HCT116 (cell line): Measurements from ENCODE around the gene S100A7A. TPM values are rescaled to one million over a fixed set of nuclear protein-coding genes. Genes with fewer than 3 reads are reported as not detected.
A peak's percentile ranks its signal among the peaks of the same experiment; 100 is the strongest.

Source experiments
- ATAC-seq: fragments of 200-7000 bp; cut with Tn5 transposase; 2 replicates; pipeline ENCODE4 v1.9.1; 2020; ENCODE audit warnings: mild to moderate bottlenecking, moderate library complexity
- BruUV-seq: library from RNA; stranded (reverse); fragments of 400-500 nt; replicated peaks from 2 replicates; lab custom pipeline; 2021; lab: Mats Ljungman, UMichigan
- CTCF ChIA-PET: fragments of 300-600 bp; sonication (Branson Sonifier 250); formaldehyde crosslinking; loops from one replicate; lab custom pipeline; 2021; ENCODE audit warnings: antibody characterized with exemption; lab: Charles Lee
- POLR2A ChIA-PET: fragments of 300-600, 350-600 bp; sonication (Branson Sonifier 250); formaldehyde crosslinking; loops from one replicate; lab custom pipeline; 2021; ENCODE audit warnings: antibody characterized with exemption; lab: Charles Lee
- RAD21 ChIA-PET, 2 experiments: fragments of 300-600 bp; sonication (Branson Sonifier 250); formaldehyde crosslinking; loops; one replicate each; lab custom pipeline; 2023; ENCODE audit warnings: low total read pairs in 2 of 2; ENCODE audit not compliant: uncharacterized antibody in 2 of 2, unreplicated experiment in 2 of 2, low non-redundant PET in 1 of 2; lab: Charles Lee
- DNase-seq: peaks from one replicate; pipeline ENCODE4 v3.0.0-alpha.2; 2010; ENCODE audit warnings: low read depth, low spot score
- H2AFZ ChIP-seq: fragments of 200-600 bp; shearing (Covaris generic), sonication (generic); 2 replicates; pipeline ENCODE4 v1.6.1; 2017; ENCODE audit warnings: low read depth, mixed run types, mixed read lengths, antibody characterized with exemption, low read length; ENCODE audit not compliant: poor library complexity, severe bottlenecking
- H3K27ac ChIP-seq: 2 replicates; pipeline ENCODE4 v1.5.1; 2012; ENCODE audit warnings: low read depth, low read length
- H3K27me3 ChIP-seq: fragments of 200-600 bp; sonication (generic); 2 replicates; pipeline ENCODE4 v1.6.1; 2016; ENCODE audit warnings: mixed run types, low read length, mixed read lengths; ENCODE audit not compliant: insufficient read depth
- H3K36me3 ChIP-seq, 2 experiments: fragments of 200-500 bp in 1 of 2; fragments of 200-600 bp in 1 of 2; sonication (Bioruptor generic) in 1 of 2; sonication (generic) in 1 of 2; 2 replicates each; pipeline versions ENCODE4 v1.5.1 to v1.6.1; 2014 to 2016; ENCODE audit warnings: low read length in 2 of 2, inconsistent platforms in 1 of 2, mixed read lengths in 1 of 2, mixed run types in 1 of 2; ENCODE audit not compliant: insufficient read depth in 2 of 2, control insufficient read depth in 1 of 2
- H3K4me1 ChIP-seq, 2 experiments: fragments of 200-600 bp in 1 of 2; sonication (generic) in 1 of 2; 2 replicates each; pipeline versions ENCODE4 v1.5.1 to v1.6.1; 2012 to 2017; ENCODE audit warnings: low read length in 2 of 2, inconsistent platforms in 1 of 2, mild to moderate bottlenecking in 1 of 2, mixed read lengths in 1 of 2, mixed run types in 1 of 2, moderate library complexity in 1 of 2; ENCODE audit not compliant: insufficient read depth in 2 of 2, control insufficient read depth in 1 of 2
- H3K4me2 ChIP-seq: fragments of 200-600 bp; sonication (generic); 2 replicates; pipeline ENCODE4 v1.6.1; 2017; ENCODE audit warnings: mixed run types, low read length, mixed read lengths
- H3K4me3 ChIP-seq, 2 experiments: fragments of 200-600 bp in 1 of 2; sonication (generic) in 1 of 2; replicated peaks in 1 of 2; 2 replicates each; pipeline ENCODE4 v1.5.1; 2011 to 2016; ENCODE audit warnings: low read length in 2 of 2, control low read depth in 1 of 2, low read depth in 1 of 2, mild to moderate bottlenecking in 1 of 2, mixed read lengths in 1 of 2, mixed run types in 1 of 2
- H3K79me2 ChIP-seq: fragments of 200-600 bp; sonication (generic); 2 replicates; pipeline ENCODE4 v1.6.1; 2017; ENCODE audit warnings: mild to moderate bottlenecking, mixed run types, low read length, moderate library complexity, mixed read lengths; ENCODE audit not compliant: insufficient read depth
- H3K9ac ChIP-seq: fragments of 200-600 bp; sonication (generic); 2 replicates; pipeline ENCODE4 v1.6.1; 2016; ENCODE audit warnings: low read length, mixed read lengths
- H3K9me2 ChIP-seq: fragments of 200-600 bp; sonication (generic), shearing (Covaris generic); 2 replicates; pipeline ENCODE4 v1.6.1; 2017; ENCODE audit warnings: mixed run types, mild to moderate bottlenecking, moderate library complexity; ENCODE audit not compliant: insufficient read depth
- H3K9me3 ChIP-seq, 2 experiments: fragments of 200-500 bp in 1 of 2; fragments of 200-600 bp in 1 of 2; sonication (Bioruptor generic) in 1 of 2; sonication (generic) in 1 of 2; 2 replicates each; pipeline ENCODE4 v1.6.1; 2014 to 2017; ENCODE audit warnings: low read length in 2 of 2, mixed read lengths in 2 of 2, inconsistent platforms in 1 of 2, low read depth in 1 of 2, mild to moderate bottlenecking in 1 of 2, mixed run types in 1 of 2, moderate library complexity in 1 of 2; ENCODE audit not compliant: control insufficient read depth in 1 of 2, insufficient read depth in 1 of 2
- H4K20me1 ChIP-seq: fragments of 200-600 bp; sonication (generic), shearing (Covaris generic); 2 replicates; pipeline ENCODE4 v1.6.1; 2017; ENCODE audit warnings: mixed run types, mild to moderate bottlenecking, moderate library complexity; ENCODE audit not compliant: insufficient read depth
- CTCF ChIP-seq, 3 experiments: fragments of 200-600 bp in 1 of 3; sonication (generic) in 1 of 3; IDR thresholded peaks in 2 of 3; conservative IDR thresholded peaks in 1 of 3; 2 replicates each; pipeline ENCODE4 v1.5.1; 2012 to 2017; ENCODE audit warnings: low read depth in 2 of 3, low read length in 2 of 3, antibody characterized with exemption in 1 of 3, borderline replicate concordance in 1 of 3, control low read depth in 1 of 3, mild to moderate bottlenecking in 1 of 3, mixed read lengths in 1 of 3, mixed run types in 1 of 3, moderate library complexity in 1 of 3; ENCODE audit not compliant: insufficient read depth in 1 of 3
- ELF1 ChIP-seq: IDR thresholded peaks from 2 replicates; pipeline ENCODE4 v1.6.1; 2012; ENCODE audit warnings: low read depth, borderline replicate concordance
- JUND ChIP-seq: IDR thresholded peaks from 2 replicates; pipeline ENCODE4 v1.6.1; 2012
- RAD21 ChIP-seq: IDR thresholded peaks from 2 replicates; pipeline ENCODE4 v1.6.1; 2012; ENCODE audit warnings: low read depth, mild to moderate bottlenecking
- intact Hi-C: fragments of 100-400 bp; cut with micrococcal nuclease; formaldehyde crosslinking; loops from 2 replicates; pipeline ENCODE4 v1.10.0; 2022
- total RNA-seq: library from RNA; stranded (reverse); gene quantifications from one replicate; pipeline ENCODE4 v1.2.1, GENCODE V29; 2021; ENCODE audit not compliant: unreplicated experiment

Gene S100A7A
- total RNA-seq, 1 experiment from 2014 or later: not detected

GRCh38 chr1:153399401-153400055 is 16.8 kb upstream of the S100A7A start:
- Histone ChIP-seq H4K20me1 (no peaks in the 10 kb centered on the region), H3K9me3 (no peaks in the 10 kb centered on the region), H3K4me2 (no peak overlapping the region)
- no peak for DNase-seq
- CTCF ChIA-PET: interaction anchor here (1.2 kb wide), 2 partner anchors 47 to 96 kb away, joined by 4 to 5 read pairs; no protein-coding TSS in a partner anchor
- TF ChIP-seq JUND: no peak
- TF ChIP-seq, all 23 proteins: peak for 0
- Histone ChIP-seq H3K9me2 (no peaks in the 10 kb centered on the region), H3K9ac (no peak overlapping the region), H3K4me1 (no peaks in the 10 kb centered on the region), H2AFZ (no peak overlapping the region), H3K27ac (no peak overlapping the region), H3K79me2 (no peaks in the 10 kb centered on the region), H3K4me3 (no peak overlapping the region), H3K36me3 (no peaks in the 10 kb centered on the region), H3K27me3 (peaks cover 69% of the 10 kb centered on the region)
- no TSS peak for BruUV-seq
- ATAC-seq: no peak
- intact Hi-C loops: loop anchor here (5.0 kb wide), 1 partner anchor 98 kb away; no protein-coding TSS in a partner anchor
- ChIA-PET RAD21 (no interaction called here), POLR2A (no interaction called here)

- no peaks in the 10 kb centered on the region for H3K4me1 ChIP-seq
- no peak for DNase-seq
- TF ChIP-seq RAD21 (peak; percentile 39), CTCF (IDR thresholded peaks at IDR 0.05 in 2 of 3, conservative IDR thresholded peaks at IDR 0.05 in 1 of 3; ENCODE audit: borderline replicate concordance in 1 of 3, insufficient read depth in 1 of 3, low read depth in 2 of 3, low read length in 2 of 3) (0 out of 6 replicates have a peak, but pooled peaks of 1 of the 3 experiments have one; percentile 13), ELF1 (no peak)
- TF ChIP-seq, all 23 proteins: peak for 2
- ChIA-PET CTCF (interaction anchor here (1.2 kb wide), 2 partner anchors 48 to 95 kb away, joined by 4 to 5 read pairs; no protein-coding TSS in a partner anchor), POLR2A (no interaction called here), RAD21 (no interaction called here)
- Histone ChIP-seq H3K79me2 (no peaks in the 10 kb centered on the region), H2AFZ (no peak overlapping the region), H3K9me2 (no peaks in the 10 kb centered on the region), H3K9me3 (no peaks in the 10 kb centered on the region), H3K9ac (no peak overlapping the region), H4K20me1 (no peaks in the 10 kb centered on the region), H3K4me3 (no peak overlapping the region), H3K4me2 (no peak overlapping the region), H3K27ac (no peak overlapping the region), H3K36me3 (no peaks in the 10 kb centered on the region), H3K27me3 (peaks cover 62% of the 10 kb centered on the region)
- intact Hi-C loops: loop anchor here (5.0 kb wide), 1 partner anchor 97 kb away; no protein-coding TSS in a partner anchor
- no TSS peak for BruUV-seq
- ATAC-seq: no peak
These were observed 16.1 kb upstream of the S100A7A start for GRCh38 chr1:153400244-153400643.
